Esophagus muscularis mucosa (tissue), 4 donors: Measurements from ENCODE around the gene ZNF438. TPM values are rescaled to one million over a fixed set of nuclear protein-coding genes. Genes with fewer than 3 reads are reported as not detected.

ENCODE experiments used
- DNase-seq: peaks from one replicate; pipeline ENCODE4 v3.0.0-alpha.2; 2017; ENCODE audit errors: extremely low spot score
- H3K27ac ChIP-seq, 4 donors: fragments of 200-600 bp; sonication (generic); replicated peaks in 1 of 4; 1 replicate in 3 of 4; 2 replicates in 1 of 4; pipeline ENCODE4 v1.5.1; 2016 to 2019; ENCODE audit warnings: mild to moderate bottlenecking in 1 of 4
- H3K27me3 ChIP-seq, 4 donors: fragments of 200-600 bp; sonication (generic); one replicate each; pipeline versions ENCODE4 v1.5.1 to v1.6.0; 2016 to 2019
- H3K36me3 ChIP-seq, 4 donors: fragments of 200-600 bp; sonication (generic); one replicate each; pipeline ENCODE4 v1.5.1; 2016 to 2019
- H3K4me1 ChIP-seq, 4 donors: fragments of 200-600 bp; sonication (generic); one replicate each; pipeline ENCODE4 v1.5.1; 2016 to 2019
- H3K4me3 ChIP-seq, 4 donors: fragments of 200-600 bp; sonication (generic); 1 replicate in 2 of 4; 2 replicates in 2 of 4; pipeline ENCODE4 v1.5.1; 2016 to 2019; ENCODE audit warnings: mild to moderate bottlenecking in 4 of 4, moderate library complexity in 1 of 4
- H3K9me3 ChIP-seq, 4 donors: fragments of 200-600 bp; sonication (generic); 1 replicate in 3 of 4; 2 replicates in 1 of 4; pipeline ENCODE4 v1.5.1; 2016 to 2019
- EP300 ChIP-seq: sonication (generic); formaldehyde crosslinking; IDR thresholded peaks from one replicate; pipeline ENCODE4 v1.6.1; 2017; ENCODE audit warnings: antibody characterized with exemption
- POLR2A ChIP-seq: fragments of 450-650 bp; IDR thresholded peaks from one replicate; pipeline ENCODE4 v1.6.1; 2017; ENCODE audit warnings: antibody characterized with exemption, moderate library complexity, mild to moderate bottlenecking, low read depth
- POLR2AphosphoS5 ChIP-seq, 2 donors: sonication (generic); formaldehyde crosslinking; IDR thresholded peaks; one replicate each; pipeline ENCODE4 v1.6.1; 2017; ENCODE audit warnings: antibody characterized with exemption in 2 of 2
- WGBS: methylation state at CpG from one replicate; pipeline ENCODE4 v1.1.5; 2018; 5-methylcytosine and 5-hydroxymethylcytosine counted together
- intact Hi-C: fragments of 100-400 bp; cut with DNase I; formaldehyde crosslinking; loops from one replicate; pipeline ENCODE4 v1.15.1; 2023
- total RNA-seq, 4 donors: library from RNA; depleted of rRNA; stranded (reverse); fragments of >200 nt; gene quantifications; one replicate each; pipeline versions ENCODE4 v1.1.0 to v1.2.1, GENCODE V29; 2016
- TF ChIP-seq, protein P1 (sequence below), 3 experiments: fragments of 200-600 bp in 2 of 3; fragments of 450-650 bp in 1 of 3; sonication (generic) in 2 of 3; IDR thresholded peaks; one replicate each; pipeline ENCODE4 v1.5.1; 2017 to 2019; ENCODE audit warnings: antibody characterized with exemption in 3 of 3, mild to moderate bottlenecking in 2 of 3, moderate library complexity in 1 of 3

The ZNF438 gene
- total RNA-seq, 4 donors from 2014 or later: 11.0 to 11.6 (median 11.3) TPM

DNA sequence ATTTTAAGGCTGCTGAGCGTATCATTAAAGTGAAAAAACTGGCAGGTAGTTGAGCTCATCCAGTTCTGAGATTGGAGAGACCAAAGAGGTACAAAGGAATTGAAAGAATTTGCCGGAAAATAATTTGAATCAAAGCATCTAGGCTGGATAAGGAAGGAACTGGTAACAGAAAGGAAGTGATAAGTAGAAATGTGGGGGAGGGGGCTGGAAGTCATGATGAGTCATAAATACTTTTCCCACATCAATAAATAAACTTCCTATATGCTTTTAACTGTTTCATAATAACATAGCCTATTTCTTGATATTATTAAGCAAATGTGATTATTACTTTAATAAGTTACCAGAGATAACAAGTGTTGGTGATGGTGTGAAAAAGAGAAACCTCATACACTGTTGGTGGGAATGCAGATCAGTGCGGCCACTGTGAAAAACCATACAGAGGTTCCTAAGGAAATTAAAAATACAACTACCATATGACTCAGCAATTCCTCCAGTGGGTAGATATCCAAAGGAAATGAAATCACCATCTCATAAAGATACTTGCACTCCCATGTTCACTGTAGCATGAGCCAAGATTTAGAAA lies 27.0 kb downstream of the ZNF438 start:
- Histone ChIP-seq H3K9me3 (no peaks in the 10 kb centered on the region), H3K4me3 (no peak overlapping the region), H3K27ac (no peak overlapping the region), H3K27me3 (no peaks in the 10 kb centered on the region), H3K36me3 (no peaks in the 10 kb centered on the region), H3K4me1 (peaks cover 5 to 18% (median 12%) of the 10 kb centered on the region in 4 donors)
- DNase-seq: no peak
- 75% methylated on average over 3 of the region's 3 CpGs for WGBS
- intact Hi-C loops: no loop called here
- TF ChIP-seq POLR2AphosphoS5 (IDR thresholded peaks at IDR 0.05) (no peak), EP300 (no peak), POLR2A (no peak)
- TF ChIP-seq, protein P1, sequence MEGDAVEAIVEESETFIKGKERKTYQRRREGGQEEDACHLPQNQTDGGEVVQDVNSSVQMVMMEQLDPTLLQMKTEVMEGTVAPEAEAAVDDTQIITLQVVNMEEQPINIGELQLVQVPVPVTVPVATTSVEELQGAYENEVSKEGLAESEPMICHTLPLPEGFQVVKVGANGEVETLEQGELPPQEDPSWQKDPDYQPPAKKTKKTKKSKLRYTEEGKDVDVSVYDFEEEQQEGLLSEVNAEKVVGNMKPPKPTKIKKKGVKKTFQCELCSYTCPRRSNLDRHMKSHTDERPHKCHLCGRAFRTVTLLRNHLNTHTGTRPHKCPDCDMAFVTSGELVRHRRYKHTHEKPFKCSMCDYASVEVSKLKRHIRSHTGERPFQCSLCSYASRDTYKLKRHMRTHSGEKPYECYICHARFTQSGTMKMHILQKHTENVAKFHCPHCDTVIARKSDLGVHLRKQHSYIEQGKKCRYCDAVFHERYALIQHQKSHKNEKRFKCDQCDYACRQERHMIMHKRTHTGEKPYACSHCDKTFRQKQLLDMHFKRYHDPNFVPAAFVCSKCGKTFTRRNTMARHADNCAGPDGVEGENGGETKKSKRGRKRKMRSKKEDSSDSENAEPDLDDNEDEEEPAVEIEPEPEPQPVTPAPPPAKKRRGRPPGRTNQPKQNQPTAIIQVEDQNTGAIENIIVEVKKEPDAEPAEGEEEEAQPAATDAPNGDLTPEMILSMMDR (IDR thresholded peaks at IDR 0.05): no peak

DNA sequence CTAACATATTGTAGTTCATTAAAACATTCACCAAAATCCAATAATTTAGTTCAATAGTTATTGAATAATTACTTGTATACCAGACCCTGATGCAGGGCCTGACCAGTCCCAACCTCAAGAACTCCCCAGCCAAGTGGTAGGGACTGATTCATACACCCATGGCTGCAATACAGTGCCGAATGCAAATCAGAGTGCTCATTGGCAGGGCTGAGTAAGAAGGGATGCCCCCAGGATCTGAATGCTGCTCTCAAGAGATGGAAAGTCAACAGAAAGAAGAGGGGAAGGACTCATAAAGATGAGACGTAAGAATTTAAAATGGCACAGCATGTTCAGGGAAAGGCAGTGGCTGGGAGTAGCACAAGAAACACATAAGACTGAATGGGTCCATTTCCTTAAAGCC lies 29.9 kb downstream of the ZNF438 start:
- no peak for DNase-seq
- WGBS: 91% methylated on average over 2 of the region's 2 CpGs
- TF ChIP-seq, protein P1 (IDR thresholded peaks at IDR 0.05): no peak
- TF ChIP-seq POLR2A: no peak

DNA sequence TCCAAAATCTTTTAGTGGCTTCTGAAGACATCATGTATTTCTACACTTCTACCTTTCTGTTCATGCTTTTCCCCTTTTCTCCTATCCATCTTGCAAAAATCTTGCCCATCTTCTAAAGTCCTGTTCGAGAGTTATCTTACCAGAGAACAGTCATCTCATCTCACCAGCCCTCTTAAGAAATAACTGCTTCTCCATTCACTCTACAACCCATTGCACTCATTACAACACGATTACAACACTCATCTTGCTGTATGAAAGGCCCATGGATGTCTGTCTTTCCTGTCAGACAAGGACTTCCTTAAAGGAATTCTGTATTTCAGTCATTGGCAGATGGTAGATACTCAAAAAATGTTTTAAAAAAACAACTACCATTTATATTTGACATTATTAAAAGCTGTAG lies 30.8 kb downstream of the ZNF438 start:
- intact Hi-C loops: no loop called here
- 75% methylated on average over 2 of the region's 2 CpGs for WGBS
- DNase-seq: no peak
- Histone ChIP-seq H3K4me1 (peaks cover 3 to 16% (median 11%) of the 10 kb centered on the region in 4 donors), H3K9me3 (no peaks in the 10 kb centered on the region), H3K4me3 (no peak overlapping the region), H3K36me3 (no peaks in the 10 kb centered on the region), H3K27me3 (no peaks in the 10 kb centered on the region), H3K27ac (no peak overlapping the region)
- TF ChIP-seq EP300: no peak
- TF ChIP-seq POLR2A: no peak
- TF ChIP-seq, protein P1 (IDR thresholded peaks at IDR 0.05): no peak
- TF ChIP-seq POLR2AphosphoS5 (IDR thresholded peaks at IDR 0.05): no peak

More for the DNA sequence above, 29.9 kb downstream of the ZNF438 start:
- Histone ChIP-seq H3K9me3 (no peaks in the 10 kb centered on the region), H3K4me1 (peaks cover 6 to 16% (median 11%) of the 10 kb centered on the region in 4 donors), H3K4me3 (no peak overlapping the region), H3K36me3 (no peaks in the 10 kb centered on the region), H3K27me3 (no peaks in the 10 kb centered on the region), H3K27ac (no peak overlapping the region)
- intact Hi-C loops: no loop called here

DNA sequence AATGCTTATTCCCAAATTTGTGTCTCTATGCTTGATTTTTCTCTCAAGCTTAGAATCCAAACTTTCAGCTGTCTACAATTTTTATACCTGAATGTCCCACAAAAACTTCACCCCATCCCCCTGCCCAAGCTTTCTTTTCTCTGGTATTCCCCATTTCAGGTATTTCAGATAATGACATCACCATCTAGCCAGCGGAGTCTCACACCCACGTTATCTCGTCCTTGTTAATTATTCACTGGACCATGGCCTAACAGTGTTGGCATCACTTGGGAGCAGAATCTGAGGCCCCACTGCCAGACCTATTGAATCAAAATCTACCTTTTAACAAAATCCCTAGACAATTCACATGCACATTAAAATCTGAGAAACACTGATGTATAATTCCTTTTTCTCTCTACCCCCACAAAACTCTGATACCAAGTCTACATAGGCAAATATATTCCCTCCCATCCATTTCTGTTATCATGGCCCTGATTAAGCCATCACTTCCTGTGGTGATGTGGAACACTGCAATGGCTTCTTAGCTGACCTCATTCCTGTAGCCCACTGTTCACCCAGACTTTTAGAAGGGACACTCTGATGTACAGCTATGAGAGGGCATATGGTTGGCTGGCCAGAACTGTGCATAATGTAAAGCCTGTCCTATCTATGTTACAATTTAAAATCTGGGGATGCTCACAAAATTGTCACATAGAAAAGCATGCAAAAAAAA lies 31.4 kb downstream of the ZNF438 start:
- Histone ChIP-seq H3K9me3 (peaks cover 0 to 5% (median 0%) of the 10 kb centered on the region in 4 donors), H3K4me1 (peaks cover 3 to 16% (median 11%) of the 10 kb centered on the region in 4 donors), H3K27me3 (no peaks in the 10 kb centered on the region), H3K4me3 (no peak overlapping the region), H3K27ac (no peak overlapping the region), H3K36me3 (no peaks in the 10 kb centered on the region)
- WGBS: 89% methylated on average over 3 of the region's 3 CpGs
- no peak for DNase-seq
- intact Hi-C loops: no loop called here
- TF ChIP-seq POLR2AphosphoS5 (IDR thresholded peaks at IDR 0.05) (no peak), POLR2A (no peak), EP300 (no peak)
- TF ChIP-seq, protein P1 (IDR thresholded peaks at IDR 0.05): no peak
